C1 segment of cervical spinal cord (tissue), 14 donors: ENCODE measurements around the gene IGF1R.
A peak's percentile ranks its signal among the peaks of the same experiment; 100 is the strongest.

Source experiments
- DNase-seq, 14 donors: peaks; one replicate each; lab custom pipeline; 2025; lab: John Stamatoyannopoulos, UW

IGF1R gene

DNA sequence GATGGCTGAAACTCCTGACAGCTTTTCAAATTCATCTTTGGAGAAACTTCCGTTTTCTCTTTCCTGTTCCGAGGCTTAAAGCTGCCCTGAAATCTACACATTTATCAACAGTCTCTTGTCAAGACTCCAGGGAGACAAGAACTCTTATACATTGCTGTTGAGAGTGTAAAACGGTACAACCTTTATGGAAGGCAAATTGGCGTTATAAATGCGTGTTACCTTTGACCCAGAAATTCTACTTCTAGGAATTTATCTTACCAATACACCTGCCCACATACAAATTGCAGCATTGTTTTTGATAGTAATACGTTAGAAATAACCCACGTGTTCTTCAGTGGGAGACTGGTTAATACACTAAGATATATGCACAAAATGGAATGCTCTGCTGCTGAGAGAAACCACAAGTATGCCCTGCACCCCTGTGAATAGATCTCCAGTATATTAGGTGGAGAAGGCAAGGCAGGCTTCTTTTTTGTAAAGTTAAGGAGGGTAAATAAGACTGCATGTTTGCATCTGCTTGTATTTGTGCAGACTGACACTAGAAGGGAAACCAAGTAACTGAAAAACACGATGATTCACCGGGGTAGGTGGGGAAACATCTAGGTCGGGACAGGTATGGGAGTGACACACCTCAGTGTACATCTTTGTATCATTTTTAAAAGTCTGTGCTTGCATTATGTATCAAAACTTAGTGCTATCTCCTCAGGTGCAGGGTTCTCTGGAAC, 97.5 kb downstream of the IGF1R start:
- DNase-seq, result no peak

DNA sequence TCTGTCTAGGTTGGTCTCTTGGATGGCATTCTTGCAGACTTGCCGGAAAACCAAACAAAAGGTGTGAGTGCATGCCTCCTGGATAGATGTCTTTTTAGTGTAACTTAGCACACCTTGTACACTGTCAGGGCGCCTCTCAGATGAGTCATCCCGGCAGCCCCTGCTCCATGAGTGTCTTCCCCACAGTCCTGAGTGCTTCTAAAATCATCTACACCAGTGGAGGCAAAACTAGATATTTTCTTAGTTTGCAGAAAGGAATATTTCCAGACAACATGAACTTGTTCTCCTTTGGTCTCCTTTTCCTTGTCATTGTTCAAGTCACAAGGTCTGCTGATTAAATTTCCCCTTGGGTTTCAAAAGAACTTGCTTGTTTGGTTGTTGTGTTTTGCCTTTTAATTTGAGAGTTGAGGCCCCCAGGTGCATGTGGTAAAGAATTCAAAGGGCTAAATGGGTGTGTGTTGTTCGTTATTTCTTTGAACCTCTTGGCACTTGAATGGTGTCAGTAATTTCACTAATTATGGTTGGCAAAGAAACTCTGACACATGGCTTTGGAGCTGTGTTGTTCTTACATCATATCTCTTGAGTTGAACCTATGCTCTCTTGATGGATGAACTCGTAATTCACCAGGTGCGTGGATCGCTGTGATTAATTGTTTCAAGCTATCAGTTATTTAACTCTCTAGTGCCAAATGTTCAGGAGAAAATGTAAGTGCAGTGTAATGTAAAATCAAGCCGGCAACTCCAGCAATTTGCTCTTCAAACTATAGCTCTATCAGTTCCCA, 98.2 kb downstream of the IGF1R start:
- DNase-seq, result no peak

DNA sequence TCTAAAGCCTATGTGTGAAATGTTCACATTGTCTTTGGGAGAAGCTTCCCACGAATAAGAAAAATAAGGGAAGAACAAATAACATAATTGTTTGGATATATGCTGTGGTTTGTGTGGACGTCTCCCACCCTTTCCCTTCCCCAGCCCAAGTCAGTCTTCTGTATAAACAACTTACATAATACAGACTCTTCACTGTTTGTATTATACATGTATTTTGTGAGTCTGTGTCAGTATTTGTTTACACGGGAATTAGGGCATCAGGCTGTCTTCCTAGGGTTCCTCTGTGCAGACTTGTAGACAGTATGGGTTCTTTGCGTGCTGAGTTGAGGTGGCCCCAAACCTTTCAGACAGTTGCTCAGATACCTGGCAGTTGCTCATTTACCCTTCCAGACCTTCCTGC, 103.4 kb downstream of the IGF1R start:
- DNase-seq, result no peak

DNA sequence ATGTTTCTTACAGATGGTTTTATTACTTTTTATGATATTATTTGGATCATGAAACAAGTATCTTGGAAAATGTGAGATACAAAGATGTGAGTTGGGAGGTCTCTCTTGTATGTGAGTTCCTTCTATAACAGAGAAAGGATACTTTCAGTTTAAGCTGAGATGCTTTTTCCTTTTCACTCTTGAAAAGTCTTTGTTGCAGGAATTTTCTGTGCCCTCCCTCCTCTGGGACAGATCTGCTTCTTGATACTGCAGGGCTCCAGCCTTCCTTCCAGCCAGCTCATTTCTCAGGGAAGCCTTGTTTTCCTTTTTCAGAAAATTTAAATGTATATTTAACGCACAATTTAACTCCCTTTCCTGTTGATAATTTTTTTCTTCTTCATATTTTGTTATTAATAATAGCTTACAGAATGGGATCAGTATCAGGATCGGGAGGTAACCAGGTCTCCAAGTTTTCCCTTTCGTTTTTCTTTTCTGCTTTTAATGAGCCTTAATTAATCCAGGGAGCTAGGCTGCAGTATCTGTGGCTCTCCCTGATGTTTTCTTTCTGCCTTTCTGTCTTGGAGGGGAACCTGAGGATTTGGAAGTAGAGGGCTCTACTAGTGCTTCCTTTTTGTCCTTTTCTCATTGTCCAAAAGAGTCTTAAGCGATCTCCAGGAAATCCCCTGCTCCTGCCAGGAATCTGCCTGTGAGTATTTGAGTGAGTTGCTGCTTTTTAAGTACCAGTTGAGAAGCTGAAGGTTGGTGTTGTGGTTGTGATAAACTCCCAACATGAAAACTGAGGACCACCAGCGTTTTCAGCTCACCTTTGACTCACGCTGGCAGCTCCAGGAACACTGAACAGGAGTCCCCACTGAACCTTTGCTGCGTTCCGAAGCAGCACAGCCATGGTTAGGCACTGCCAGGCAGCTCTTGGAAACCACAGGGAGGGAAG, 105.7 kb downstream of the IGF1R start:
- DNase-seq, result peak in 1 of 14 donors; percentile 17

DNA sequence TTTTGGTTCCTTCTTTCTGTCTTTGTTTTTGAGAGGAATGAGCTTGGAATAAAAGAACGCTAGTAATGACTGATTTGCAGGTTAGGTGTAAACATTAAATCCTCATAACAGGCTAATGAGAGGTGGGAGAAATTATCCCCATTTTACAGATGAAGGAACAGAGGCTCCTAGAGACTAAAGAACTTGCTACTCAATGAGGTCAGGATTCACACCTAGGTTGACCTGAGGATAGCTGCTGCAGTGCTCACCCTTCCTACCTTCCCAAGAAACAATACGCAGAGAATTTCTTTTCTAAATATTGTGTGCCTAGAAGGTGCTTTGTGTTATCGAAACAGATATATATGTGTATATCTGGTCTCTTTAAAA, 106.3 kb downstream of the IGF1R start:
- DNase-seq, result no peak

DNA sequence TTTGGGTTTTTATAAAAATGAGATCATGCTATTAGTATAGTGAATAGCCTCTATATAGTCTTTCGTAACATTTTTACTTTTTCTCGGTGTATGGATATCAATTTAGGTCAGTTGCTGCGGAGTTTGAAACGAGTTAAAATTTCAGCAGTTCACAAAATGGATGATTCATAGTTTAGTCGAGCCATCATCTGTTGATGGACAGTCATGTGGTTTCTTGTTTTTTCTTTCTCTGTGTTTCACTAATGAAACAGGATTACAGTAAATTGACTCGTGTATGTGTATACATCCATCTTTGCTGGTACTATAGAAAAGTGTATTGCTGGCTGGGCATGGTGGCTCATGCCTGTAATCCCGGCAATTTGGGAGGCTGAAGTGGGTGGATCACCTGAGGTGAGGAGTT, 106.8 kb downstream of the IGF1R start:
- no peak for DNase-seq

DNA sequence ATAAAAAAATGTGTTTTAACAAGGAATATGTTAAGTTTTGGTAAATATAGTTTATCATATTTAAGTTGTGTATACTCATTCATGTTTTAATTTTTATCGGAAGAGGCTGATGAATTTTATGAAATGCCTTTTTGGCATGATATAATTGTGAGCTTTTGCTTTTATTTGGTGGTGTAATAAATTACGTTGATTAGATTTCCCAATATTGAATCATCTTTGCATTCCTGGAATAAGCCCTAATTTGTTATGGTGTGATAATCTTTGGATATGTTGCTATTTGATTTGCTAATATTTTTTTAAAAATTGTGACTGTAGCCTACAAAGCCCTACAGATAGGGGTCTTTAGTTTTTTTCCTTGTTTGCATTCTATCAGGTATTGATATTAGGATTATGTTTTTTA, 107.4 kb downstream of the IGF1R start:
- no peak for DNase-seq

DNA sequence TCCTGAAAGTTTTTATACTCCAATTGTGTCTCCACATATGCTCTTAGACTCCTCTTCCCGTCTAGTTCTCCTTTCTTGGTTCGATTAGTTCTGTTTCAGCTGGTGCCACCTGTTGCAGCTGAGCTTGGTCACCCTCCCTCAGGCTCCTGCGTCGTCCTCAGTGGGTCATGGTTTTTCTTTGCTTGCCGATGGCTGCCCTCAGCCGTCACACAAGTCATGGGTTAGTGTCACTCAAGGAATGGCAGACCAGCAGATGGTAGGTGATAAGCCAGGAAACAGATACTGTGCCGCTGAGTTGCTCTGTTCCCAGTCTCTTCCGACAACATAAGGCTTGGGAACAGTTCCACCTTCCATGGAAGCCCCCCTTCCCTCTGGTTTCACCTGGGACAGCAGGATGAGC, 109.9 kb downstream of the IGF1R start:
- no peak for DNase-seq

DNA sequence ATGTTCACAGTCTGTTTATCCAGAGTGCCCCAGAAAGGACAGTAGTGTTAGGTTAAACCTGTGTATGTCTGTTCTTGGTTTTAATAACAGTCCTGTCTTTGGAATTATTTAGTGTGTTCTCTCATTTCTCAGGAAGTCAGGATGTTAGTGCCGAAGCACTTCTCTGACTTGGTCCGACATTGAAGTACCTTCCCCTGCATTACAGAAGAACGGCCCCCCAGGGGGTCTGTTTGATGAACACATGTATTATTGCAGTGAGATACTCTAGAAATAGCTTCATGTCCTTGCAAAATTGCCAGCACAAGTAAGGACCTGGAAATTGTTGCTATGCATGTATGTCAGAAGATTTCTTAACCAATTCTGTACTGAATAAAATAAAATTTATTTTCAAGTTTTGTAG, 110.9 kb downstream of the IGF1R start:
- DNase-seq, result no peak

DNA sequence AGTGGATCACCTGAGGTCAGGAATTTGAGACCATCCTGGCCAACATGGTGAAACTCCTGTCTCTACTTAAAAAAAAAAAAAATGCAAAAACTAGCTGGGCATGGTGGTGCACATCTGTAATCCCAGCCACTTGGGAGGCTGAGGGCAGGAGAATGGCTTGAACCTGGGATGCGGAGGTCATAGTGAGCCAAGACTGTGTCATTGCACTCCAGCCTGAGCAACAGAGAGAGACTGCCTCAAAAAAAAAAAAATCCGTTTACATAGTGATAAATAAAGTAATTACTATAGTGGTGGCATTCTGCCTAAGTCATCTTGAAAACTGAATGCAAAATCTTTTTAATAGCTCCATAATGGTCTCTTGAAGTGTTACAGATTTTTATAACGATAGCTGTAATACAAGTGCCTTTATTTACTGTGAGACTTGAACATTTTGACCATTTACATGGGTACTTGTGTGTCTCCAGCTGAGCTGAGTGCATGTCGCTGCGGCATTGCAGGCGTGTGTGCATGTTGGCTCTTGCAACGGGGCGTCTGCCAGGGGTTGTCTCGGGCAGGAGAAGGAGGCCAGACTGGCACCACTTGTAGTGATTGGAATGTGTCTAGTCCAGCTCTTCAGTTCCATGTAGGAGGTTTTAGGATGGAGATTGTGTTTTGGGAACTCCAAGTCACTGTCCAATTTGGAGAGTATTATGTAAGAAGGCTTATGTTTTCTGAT, 111.9 kb downstream of the IGF1R start:
- no peak for DNase-seq

DNA sequence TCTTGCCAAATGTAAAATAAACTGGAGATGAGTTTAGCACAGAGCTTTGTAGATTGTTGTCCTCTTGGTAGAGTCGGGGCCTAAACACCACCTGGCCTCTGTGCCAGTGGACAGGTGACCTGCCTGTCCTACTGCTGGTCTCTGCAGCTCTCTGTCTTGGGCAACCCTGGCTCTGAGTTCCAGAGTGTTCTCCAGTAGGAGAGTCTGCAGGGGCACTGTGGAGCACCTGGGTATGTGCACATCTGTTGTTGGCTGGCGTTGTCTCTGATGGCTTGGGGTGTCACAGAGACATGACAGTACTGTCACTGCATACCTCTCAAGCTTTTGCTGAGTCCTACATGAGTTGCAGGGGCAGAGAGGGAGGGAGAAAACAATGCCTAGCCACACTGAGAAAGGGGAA, 112.6 kb downstream of the IGF1R start:
- DNase-seq, result no peak

DNA sequence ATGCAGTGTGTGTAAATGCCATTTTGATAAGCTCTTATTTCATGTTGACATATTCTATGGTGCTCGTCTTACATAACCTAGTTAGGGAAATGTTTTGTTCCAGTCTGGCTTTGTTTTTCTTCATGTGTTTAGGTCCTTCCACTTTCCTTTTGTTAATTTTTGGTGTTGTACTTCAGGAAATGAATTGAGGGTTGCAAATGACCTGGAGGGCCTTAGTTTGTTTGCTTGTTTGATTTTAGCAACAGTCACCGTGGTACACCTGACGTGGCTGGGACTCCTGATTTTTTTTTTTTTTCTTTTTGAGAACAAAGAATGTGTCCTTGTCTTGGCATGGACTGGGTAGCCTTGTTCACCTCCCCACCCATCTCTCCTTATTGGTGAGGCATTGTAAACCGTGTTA, 114.8 kb downstream of the IGF1R start:
- no peak for DNase-seq

DNA sequence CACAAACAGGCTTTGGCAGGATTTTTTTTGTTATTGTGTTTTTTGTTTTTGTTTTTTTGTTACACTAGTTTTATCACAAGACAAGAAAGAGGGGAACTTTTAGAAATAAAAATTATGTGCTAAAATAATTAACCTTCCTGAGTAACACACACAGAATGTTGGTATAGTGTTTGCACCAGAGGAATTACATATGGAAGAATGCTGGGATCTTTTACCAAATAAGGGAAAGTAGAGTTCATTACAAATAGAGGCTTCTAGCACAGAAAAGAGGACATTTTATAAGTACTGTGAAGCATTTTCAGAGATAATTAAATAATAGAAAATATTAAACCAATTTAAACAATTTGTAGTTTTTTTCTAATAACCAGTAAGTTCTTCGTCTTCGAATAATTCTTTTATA, 116.0 kb downstream of the IGF1R start:
- no peak for DNase-seq

DNA sequence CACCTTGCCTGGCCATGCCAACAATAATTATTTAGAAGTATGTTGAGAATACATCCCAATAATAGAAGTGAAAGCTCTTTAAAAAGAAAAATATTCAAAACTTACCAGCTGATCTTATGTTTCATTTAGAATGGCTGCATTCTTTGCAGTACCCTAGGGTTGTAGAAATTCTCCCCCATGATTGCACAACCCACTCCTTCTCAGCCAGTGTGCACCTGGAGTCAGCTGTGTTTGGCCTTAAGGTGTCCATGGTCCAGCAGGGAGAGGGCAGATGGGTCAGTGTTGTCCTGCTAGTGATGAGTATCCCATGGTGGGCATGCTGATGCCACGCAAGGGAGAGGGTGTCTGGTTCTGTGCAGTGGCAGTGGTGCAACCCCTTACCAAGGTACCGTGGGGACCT, 117.3 kb downstream of the IGF1R start:
- no peak for DNase-seq

DNA sequence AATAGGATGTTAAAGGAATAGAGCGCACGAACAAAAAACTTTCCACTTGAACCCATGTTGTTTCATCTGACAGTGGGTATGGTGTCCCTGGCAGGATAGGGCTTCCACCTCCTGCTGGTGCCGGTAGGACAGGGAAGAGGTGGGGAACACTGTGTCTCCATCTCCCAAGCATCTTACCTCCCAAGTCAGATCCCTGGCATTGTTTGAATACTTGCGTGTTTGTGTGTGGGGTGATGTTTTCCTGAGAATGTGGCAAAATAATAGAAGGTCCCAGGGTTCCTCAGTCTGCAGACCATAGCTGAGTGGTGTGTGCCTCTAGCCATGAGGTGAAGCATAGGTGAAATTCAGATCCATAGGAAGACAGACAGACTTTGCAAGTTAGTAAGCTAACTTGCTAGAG, 119.4 kb downstream of the IGF1R start:
- DNase-seq, result no peak

DNA sequence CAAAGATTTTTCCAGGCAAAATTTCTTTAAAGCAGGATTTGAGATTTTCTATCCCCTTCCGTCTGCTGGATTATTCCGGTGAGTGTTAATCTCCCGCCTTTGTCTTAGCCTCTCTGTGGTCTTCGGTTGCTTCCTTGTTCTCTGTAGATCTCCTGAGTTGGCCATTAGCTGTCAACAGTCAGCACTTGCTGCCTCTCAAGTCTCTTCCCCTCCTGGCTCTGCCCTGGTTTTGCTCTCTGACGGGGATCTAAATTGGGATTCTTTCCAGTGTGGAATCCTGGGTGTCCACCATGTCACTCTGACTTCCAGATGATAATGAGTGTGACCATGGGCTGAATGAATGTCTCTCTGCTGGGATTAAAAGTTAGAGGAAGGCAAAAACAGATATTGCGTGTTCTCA, 121.5 kb downstream of the IGF1R start:
- no peak for DNase-seq

DNA sequence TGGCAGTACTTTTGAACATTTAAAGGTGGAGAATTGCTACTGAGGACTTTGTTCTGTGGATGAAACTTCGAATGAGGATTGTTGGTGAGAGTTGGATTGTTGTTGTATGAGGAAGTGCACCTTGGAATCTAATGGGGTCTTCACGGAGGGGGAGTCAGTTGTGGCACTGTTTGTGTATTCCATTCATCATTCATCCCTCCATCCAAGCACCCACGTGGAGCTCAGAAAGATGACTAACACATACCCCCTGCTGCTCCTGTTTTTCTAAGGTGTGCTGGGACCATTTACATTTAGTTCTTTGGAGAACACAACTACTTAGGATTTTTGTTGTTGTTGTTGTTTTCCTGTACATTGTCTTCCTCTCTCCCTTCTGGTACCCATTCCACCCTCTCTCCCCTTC, 122.6 kb downstream of the IGF1R start:
- no peak for DNase-seq

DNA sequence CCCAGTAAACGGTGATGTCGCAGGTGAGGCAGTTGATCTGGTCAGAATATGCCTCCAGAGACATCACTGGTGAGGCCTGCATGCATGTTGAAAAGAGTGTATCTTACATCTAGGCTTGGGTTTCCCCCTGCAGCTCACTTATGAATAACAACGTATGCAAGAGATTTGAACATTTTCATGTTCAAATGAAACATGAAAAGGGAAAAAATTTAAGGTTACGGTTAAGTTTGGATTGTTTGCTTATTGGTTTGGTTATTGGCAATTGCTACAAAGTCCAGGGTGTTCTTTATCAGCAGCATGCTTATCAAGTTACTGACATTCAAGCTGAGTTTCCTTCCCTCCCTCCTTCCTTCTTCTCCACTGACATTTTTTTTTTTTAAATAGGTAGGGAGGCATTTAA, 123.2 kb downstream of the IGF1R start:
- no peak for DNase-seq

DNA sequence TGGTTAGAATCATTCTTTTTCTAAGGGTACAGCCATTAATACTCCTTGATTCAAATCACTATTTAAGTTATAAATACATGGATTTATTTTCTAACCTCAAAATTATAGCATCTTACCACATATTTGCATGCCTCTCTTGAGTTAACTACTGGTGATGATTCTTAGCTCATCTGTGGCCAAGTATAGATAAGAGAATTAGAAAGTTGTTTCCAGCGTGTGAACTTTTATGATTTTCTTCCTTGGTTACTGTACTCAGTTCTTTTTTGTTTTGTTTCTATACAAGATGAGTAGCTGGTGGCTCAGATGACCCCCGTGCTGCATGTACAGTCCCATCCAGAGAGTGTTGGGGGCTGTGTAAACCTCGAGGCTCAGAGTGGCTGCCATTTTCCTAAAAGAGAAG, 124.6 kb downstream of the IGF1R start:
- no peak for DNase-seq

DNA sequence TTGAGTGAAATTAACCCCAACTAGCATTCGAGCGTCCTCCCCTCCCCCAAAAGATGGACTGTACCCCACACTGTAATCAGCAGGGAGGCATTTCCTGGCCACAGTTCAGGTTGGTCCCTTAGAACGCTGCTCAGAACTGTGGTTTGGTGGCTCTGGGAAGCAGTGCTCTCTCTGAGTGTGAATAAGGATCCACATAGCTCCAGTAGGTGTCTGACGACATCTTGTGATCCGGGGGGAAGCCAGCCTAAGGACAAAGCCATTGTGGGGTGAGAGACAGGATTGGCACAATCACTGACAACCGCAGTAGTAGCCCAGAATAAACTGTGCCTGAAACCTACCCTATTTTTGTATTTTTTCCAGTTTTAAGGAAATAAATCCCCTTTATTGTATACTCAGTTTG, 125.3 kb downstream of the IGF1R start:
- DNase-seq, result no peak

DNA sequence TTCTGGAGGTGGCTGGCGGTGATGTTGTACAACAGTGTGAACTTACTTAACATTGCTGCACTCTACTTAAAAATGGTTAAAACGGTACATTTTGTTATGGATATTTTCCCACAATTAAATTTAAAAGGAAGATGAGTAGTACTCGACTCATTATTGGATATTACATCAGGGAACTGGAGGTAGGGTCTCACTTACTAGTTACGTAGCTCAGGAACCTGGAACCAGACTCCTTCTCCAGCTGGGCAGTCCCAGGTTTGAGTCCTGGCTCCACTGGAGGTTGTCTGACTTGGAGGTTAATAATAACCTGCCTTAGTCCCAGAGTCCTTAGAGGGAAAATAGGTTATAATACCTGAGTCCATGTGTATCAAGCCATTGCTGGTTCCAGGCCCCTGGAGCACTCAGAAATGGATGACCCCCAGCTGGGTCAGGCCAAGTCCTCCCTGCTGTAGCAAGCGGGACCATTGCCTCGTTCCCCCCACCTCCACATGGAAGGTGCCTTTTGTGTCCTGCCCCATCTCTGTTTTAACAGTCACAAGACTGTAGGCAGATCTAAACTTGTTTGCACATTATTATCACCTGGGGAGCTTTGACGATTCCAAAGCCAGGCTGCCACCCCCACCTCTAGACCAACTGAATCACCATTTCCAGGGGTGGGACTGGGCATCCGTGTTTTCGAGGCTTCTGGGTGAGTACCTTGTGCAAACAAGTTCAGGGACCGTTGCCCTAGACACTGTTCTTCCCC, 126.6 kb downstream of the IGF1R start:
- DNase-seq, result no peak
